Thoracic aorta (tissue), 2 donors: Measurements from ENCODE around the gene KCNB1. TPM values are rescaled to one million over a fixed set of nuclear protein-coding genes. Genes with fewer than 3 reads are reported as not detected.
A peak's percentile ranks its signal among the peaks of the same experiment; 100 is the strongest.

ENCODE experiments used
- ATAC-seq: fragments of 150-250 bp; one replicate; pipeline ENCODE4 v1.8.0; 2017; ENCODE audit warnings: low read depth; ENCODE audit not compliant: insufficient number of reproducible peaks, low FRiP score
- DNase-seq: peaks from one replicate; pipeline ENCODE4 v3.0.0-alpha.2; 2020; ENCODE audit warnings: low spot score
- H3K27ac ChIP-seq, 2 donors: fragments of 200-600 bp; sonication (generic); 1 replicate in 1 of 2; 2 replicates in 1 of 2; pipeline ENCODE4 v1.5.1; 2016; ENCODE audit warnings: mild to moderate bottlenecking in 2 of 2, moderate library complexity in 2 of 2
- H3K27me3 ChIP-seq: fragments of 200-600 bp; sonication (generic); replicated peaks from 2 replicates; pipeline ENCODE4 v1.6.0; 2016; ENCODE audit warnings: mild to moderate bottlenecking; ENCODE audit not compliant: insufficient read depth
- H3K36me3 ChIP-seq: fragments of 200-600 bp; sonication (generic); one replicate; pipeline ENCODE4 v1.5.1; 2016
- H3K4me1 ChIP-seq, 2 donors: fragments of 200-600 bp; sonication (generic); 1 replicate in 1 of 2; 2 replicates in 1 of 2; pipeline versions ENCODE4 v1.5.1 to v1.6.0; 2016; ENCODE audit warnings: low read depth in 2 of 2, mild to moderate bottlenecking in 1 of 2; ENCODE audit not compliant: control insufficient read depth in 1 of 2
- H3K4me3 ChIP-seq: fragments of 200-600 bp; sonication (generic); 2 replicates; pipeline ENCODE4 v1.5.1; 2016; ENCODE audit warnings: mild to moderate bottlenecking
- H3K9me3 ChIP-seq: fragments of 200-600 bp; sonication (generic); 2 replicates; pipeline ENCODE4 v1.5.1; 2016
- CTCF ChIP-seq: fragments of 200-600 bp; sonication (generic); IDR thresholded peaks from one replicate; pipeline ENCODE4 v1.5.1; 2019; ENCODE audit warnings: antibody characterized with exemption
- total RNA-seq, 2 donors: library from RNA; depleted of rRNA; stranded (reverse); fragments of >200 nt; gene quantifications; one replicate each; pipeline versions ENCODE4 v1.1.0 to v1.2.3, GENCODE V29; 2016

KCNB1 gene
- total RNA-seq, 2 donors from 2014 or later: 1.4 to 2.3 TPM

- Histone ChIP-seq H3K4me1 (peaks cover 26 to 45% of the 10 kb centered on the region in 2 donors), H3K27me3 (no peaks in the 10 kb centered on the region), H3K4me3 (no peak overlapping the region), H3K36me3 (no peaks in the 10 kb centered on the region), H3K27ac (peak overlapping the region; percentile 42 to 63), H3K9me3 (no peaks in the 10 kb centered on the region)
- no peak for TF ChIP-seq CTCF
- ATAC-seq (no peak), DNase-seq (no peak)
Measured at GRCh38 chr20:49446080-49446479, 36.4 kb downstream of the KCNB1 start.

GRCh38 chr20:49445176-49445575, 37.3 kb downstream of the KCNB1 start:
- no peak for DNase-seq
- ATAC-seq: no peak
- no peaks in the 10 kb centered on the region for H3K9me3 ChIP-seq
- H3K36me3 ChIP-seq: no peaks in the 10 kb centered on the region
- H3K4me3 ChIP-seq: no peak overlapping the region
- H3K27me3 ChIP-seq: no peaks in the 10 kb centered on the region
- peak overlapping the region; percentile 42 to 63 for H3K27ac ChIP-seq
- no peak for TF ChIP-seq CTCF
- H3K4me1 ChIP-seq: peaks cover 26 to 45% of the 10 kb centered on the region in 2 donors

GRCh38 chr20:49444553-49444990, 37.9 kb downstream of the KCNB1 start:
- no peak overlapping the region for H3K27ac ChIP-seq

GRCh38 chr20:49437057-49437456, 45.4 kb downstream of the KCNB1 start:
- H3K36me3 ChIP-seq: no peaks in the 10 kb centered on the region
- H3K27ac ChIP-seq: no peak overlapping the region
- ATAC-seq (no peak), DNase-seq (no peak)
- TF ChIP-seq CTCF: no peak
- H3K27me3 ChIP-seq: no peaks in the 10 kb centered on the region
- H3K4me3 ChIP-seq: no peak overlapping the region
- H3K4me1 ChIP-seq: no peaks in the 10 kb centered on the region
- no peaks in the 10 kb centered on the region for H3K9me3 ChIP-seq

More at GRCh38 chr20:49444553-49444990, 37.9 kb downstream of the KCNB1 start:
- no peak for DNase-seq
- Histone ChIP-seq H3K36me3 (no peaks in the 10 kb centered on the region), H3K27me3 (no peaks in the 10 kb centered on the region), H3K9me3 (no peaks in the 10 kb centered on the region), H3K4me3 (no peak overlapping the region), H3K4me1 (peaks cover 26 to 45% of the 10 kb centered on the region in 2 donors)
- no peak for ATAC-seq
- no peak for TF ChIP-seq CTCF

GRCh38 chr20:49435639-49436038, 46.8 kb downstream of the KCNB1 start:
- Histone ChIP-seq H3K27ac (no peak overlapping the region), H3K4me3 (no peak overlapping the region), H3K9me3 (no peaks in the 10 kb centered on the region), H3K27me3 (no peaks in the 10 kb centered on the region), H3K36me3 (no peaks in the 10 kb centered on the region), H3K4me1 (no peaks in the 10 kb centered on the region)
- no peak for ATAC-seq
- DNase-seq: no peak
- no peak for TF ChIP-seq CTCF
